ENCODE data around the gene PSMB8. TPM values are rescaled to one million over a fixed set of nuclear protein-coding genes. Genes with fewer than 3 reads are reported as not detected.

The PSMB8 gene
- total and polyA plus RNA-seq, 2 of the 4 experiments (the other 2 are of a cell fraction), result 31.6 to 33.3 TPM

DNA sequence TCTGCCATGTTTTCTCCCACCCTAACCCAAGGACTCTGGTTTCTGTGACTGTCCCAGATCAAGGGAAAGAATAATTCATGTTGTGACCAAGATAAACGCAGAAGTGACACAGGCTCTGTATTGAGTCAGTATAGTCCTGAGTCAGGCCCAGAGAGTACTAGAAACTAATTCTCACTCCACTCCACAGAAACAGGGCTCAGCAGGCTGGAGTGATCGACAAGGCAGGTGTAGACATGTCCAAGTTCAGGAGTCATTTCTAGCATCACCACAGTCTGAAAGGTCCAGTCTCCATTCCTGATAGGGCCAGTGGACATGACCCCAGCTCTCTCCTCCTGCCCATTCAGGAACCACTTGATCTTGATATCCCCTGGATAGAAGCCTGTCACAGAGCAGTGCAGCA lies 29.7 kb downstream of the PSMB8 start:
- CTCF ChIA-PET, result no interaction called here
- dilution Hi-C loops (cut with HindIII; ENCODE audit: low sequenced_read_pairs, unreplicated experiment), result no loop called here

More for the DNA sequence above, 29.7 kb downstream of the PSMB8 start:
- Histone ChIP-seq H2AFZ (replicated peaks; ENCODE audit: low read length, poor library complexity) (no peak overlapping the region), H2BK15ac (ENCODE audit: low read depth, low read length) (no peak overlapping the region), H3K4me2 (ENCODE audit: low read depth, low read length) (no peak overlapping the region), H3K36me3 (ENCODE audit: control insufficient read depth, insufficient read depth, low read length) (no peaks in the 10 kb centered on the region), H2BK20ac (ENCODE audit: low read depth, low read length) (no peak overlapping the region), H4K20me1 (ENCODE audit: insufficient read depth, low read length) (no peaks in the 10 kb centered on the region), H3K27me3 (ENCODE audit: control insufficient read depth, insufficient read depth, low read length) (0 out of 2 replicates have a peak, but pooled peaks cover 1% of the 10 kb centered on the region), H3K18ac (ENCODE audit: low read depth, low read length) (no peak overlapping the region), H2BK5ac (ENCODE audit: low read depth, low read length, poor library complexity, severe bottlenecking) (no peak overlapping the region), H3K56ac (ENCODE audit: extremely low read depth, insufficient read depth, low read length) (no peak overlapping the region), H3K9ac (ENCODE audit: low read depth, low read length) (no peak overlapping the region), H3K23ac (ENCODE audit: low read depth, low read length) (no peak overlapping the region), H3K79me1 (ENCODE audit: low read depth in 1 of 2, low read length in 2 of 2) (no peaks in the 10 kb centered on the region), H3K14ac (replicated peaks; ENCODE audit: low read depth, low read length) (no peak overlapping the region), H3K9me3 (ENCODE audit: control insufficient read depth, insufficient read depth, low read length) (no peaks in the 10 kb centered on the region), H3K4ac (ENCODE audit: low read depth, low read length) (no peak overlapping the region), H3K4me3 (ENCODE audit: insufficient read depth, low read depth, low read length) (no peak overlapping the region), H3K9me1 (ENCODE audit: insufficient read depth, low read length) (peaks cover 4% of the 10 kb centered on the region; the same call in 1 of the 2 replicates), H3K27ac (ENCODE audit: insufficient read depth, low read length) (no peak overlapping the region), H2BK120ac (ENCODE audit: low read depth, low read length) (no peak overlapping the region), H4K5ac (ENCODE audit: low read depth, low read length) (no peak overlapping the region), H4K91ac (ENCODE audit: insufficient read depth, low read depth, low read length) (no peak overlapping the region), H2AK5ac (ENCODE audit: low read depth, low read length) (no peak overlapping the region), H3K4me1 (ENCODE audit: control insufficient read depth, insufficient read depth, low read length) (no peaks in the 10 kb centered on the region), H4K8ac (ENCODE audit: low read depth in 2 of 2, low read length in 2 of 2) (no peak overlapping the region), H2AK9ac (replicated peaks; ENCODE audit: low read depth, low read length, poor library complexity) (no peak overlapping the region)
- intact Hi-C loops (cut with micrococcal nuclease) (no loop called here), in situ Hi-C loops (cut with MboI; ENCODE audit: low sequenced_read_pairs) (no loop called here)
- no peak for TF ChIP-seq RCOR1 (IDR thresholded peaks at IDR 0.05; ENCODE audit: insufficient replicate concordance, low read length)
- TF ChIP-seq, protein P1, sequence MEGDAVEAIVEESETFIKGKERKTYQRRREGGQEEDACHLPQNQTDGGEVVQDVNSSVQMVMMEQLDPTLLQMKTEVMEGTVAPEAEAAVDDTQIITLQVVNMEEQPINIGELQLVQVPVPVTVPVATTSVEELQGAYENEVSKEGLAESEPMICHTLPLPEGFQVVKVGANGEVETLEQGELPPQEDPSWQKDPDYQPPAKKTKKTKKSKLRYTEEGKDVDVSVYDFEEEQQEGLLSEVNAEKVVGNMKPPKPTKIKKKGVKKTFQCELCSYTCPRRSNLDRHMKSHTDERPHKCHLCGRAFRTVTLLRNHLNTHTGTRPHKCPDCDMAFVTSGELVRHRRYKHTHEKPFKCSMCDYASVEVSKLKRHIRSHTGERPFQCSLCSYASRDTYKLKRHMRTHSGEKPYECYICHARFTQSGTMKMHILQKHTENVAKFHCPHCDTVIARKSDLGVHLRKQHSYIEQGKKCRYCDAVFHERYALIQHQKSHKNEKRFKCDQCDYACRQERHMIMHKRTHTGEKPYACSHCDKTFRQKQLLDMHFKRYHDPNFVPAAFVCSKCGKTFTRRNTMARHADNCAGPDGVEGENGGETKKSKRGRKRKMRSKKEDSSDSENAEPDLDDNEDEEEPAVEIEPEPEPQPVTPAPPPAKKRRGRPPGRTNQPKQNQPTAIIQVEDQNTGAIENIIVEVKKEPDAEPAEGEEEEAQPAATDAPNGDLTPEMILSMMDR (conservative IDR thresholded peaks at IDR 0.05; ENCODE audit: low read depth, low read length), result no peak
- TF ChIP-seq SMC3 (IDR thresholded peaks at IDR 0.05; ENCODE audit: low read depth, low read length), result no peak
- POLR2A ChIA-PET (ENCODE audit: unreplicated experiment), result no interaction called here
- ATAC-seq (ENCODE audit: low read depth) (no peak), DNase-seq (no peak)
- BruUV-seq (replicated peaks), result no TSS peak
- WGBS, 2 experiments (ENCODE audit: extremely low coverage in 2 of 2, insufficient read length in 1 of 2), result no CpG with 5 or more reads among the region's 2 CpGs

Data from IMR-90 (cell line).